Measurements from ENCODE around the gene BPIFB1. TPM values are rescaled to one million over a fixed set of nuclear protein-coding genes. Genes with fewer than 3 reads are reported as not detected.
A peak's percentile ranks its signal among the peaks of the same experiment; 100 is the strongest.

The BPIFB1 gene
- total and polyA plus RNA-seq, 10 of the 15 experiments (the other 5 are each of a cell fraction or from before 2014, with no cell fraction given), result 0.13 TPM; not detected in 9

GRCh38 chr20:33339515-33340058, 56.6 kb downstream of the BPIFB1 start (continued):
- TF ChIP-seq ZBTB11 (CRISPR knock-in tag; IDR thresholded peaks at IDR 0.05), result no peak

- ChIA-PET RAD21 (ENCODE audit: unreplicated experiment) (no interaction called here), SMC1A (ENCODE audit: uncharacterized antibody, unreplicated experiment) (no interaction called here), POLR2A (no interaction called here), CTCF (no interaction called here)
- Histone ChIP-seq H3K27me3 (replicated peaks in 1 of 2; ENCODE audit: control insufficient read depth in 2 of 2, insufficient read depth in 2 of 2, low read length in 1 of 2) (no peaks in the 10 kb centered on the region), H3K4me3 (no peak overlapping the region), H3K9me3 (replicated peaks; ENCODE audit: control insufficient read depth, insufficient read depth, low read length) (no peaks in the 10 kb centered on the region), H4K20me1 (ENCODE audit: control insufficient read depth, insufficient read depth) (no peaks in the 10 kb centered on the region), H3K79me2 (ENCODE audit: control insufficient read depth, insufficient read depth, low read length) (no peaks in the 10 kb centered on the region), H2AFZ (ENCODE audit: control insufficient read depth, low read depth, low read length) (no peak overlapping the region), H3K9ac (ENCODE audit: control insufficient read depth, insufficient read depth, low read length) (no peak overlapping the region), H3K36me3 (ENCODE audit: control insufficient read depth in 2 of 2, insufficient read depth in 2 of 2, low read length in 1 of 2) (no peaks in the 10 kb centered on the region), H3K4me1 (ENCODE audit: control insufficient read depth, insufficient read depth, low read length) (peaks cover 1% of the 10 kb centered on the region; the same call in 1 of the 2 replicates), H3K27ac (ENCODE audit: control insufficient read depth, insufficient read depth) (no peak overlapping the region), H3K4me2 (ENCODE audit: control insufficient read depth, insufficient read depth) (no peak overlapping the region)
- BruUV-seq (replicated peaks), result no TSS peak
- FAIRE-seq (peak; percentile 56), ATAC-seq (no peak), DNase-seq (ENCODE audit: low read depth, low spot score) (no peak)
- in situ Hi-C loops (cut with MboI) (no loop called here), intact Hi-C loops (cut with micrococcal nuclease; ENCODE audit: unreplicated experiment) (no loop called here)
- WGBS (ENCODE audit: insufficient coverage, insufficient replicate concordance, low lambda C conversion rate, missing lambda C conversion rate), result 86% methylated on average over 4 of the region's 4 CpGs
- TF ChIP-seq ZBED1 (IDR thresholded peaks at IDR 0.05; ENCODE audit: borderline replicate concordance), result no peak
- TF ChIP-seq NBN (IDR thresholded peaks at IDR 0.05), result no peak
- no peak for TF ChIP-seq FOS (IDR thresholded peaks at IDR 0.05; ENCODE audit: borderline replicate concordance, extremely low read depth, insufficient read length)
- no peak for TF ChIP-seq NFXL1 (IDR thresholded peaks at IDR 0.05; ENCODE audit: borderline replicate concordance)
- TF ChIP-seq USF1 (IDR thresholded peaks at IDR 0.05; ENCODE audit: borderline replicate concordance, extremely low read length, insufficient read depth, low read depth, low read length), result no peak
- no peak for TF ChIP-seq RELA (IDR thresholded peaks at IDR 0.05; ENCODE audit: borderline replicate concordance, partially characterized antibody)
- TF ChIP-seq PAX5 (IDR thresholded peaks at IDR 0.05; ENCODE audit: borderline replicate concordance, low read depth, low read length), result no peak
- TF ChIP-seq IRF5 (IDR thresholded peaks at IDR 0.05; ENCODE audit: borderline replicate concordance), result no peak
- no peak for TF ChIP-seq IRF3 (IDR thresholded peaks at IDR 0.05)
- no peak for TF ChIP-seq HSF1 (IDR thresholded peaks at IDR 0.05; ENCODE audit: low read depth, low read length)
- TF ChIP-seq ATF7 (IDR thresholded peaks at IDR 0.05; ENCODE audit: low read depth), result no peak
- TF ChIP-seq IKZF2 (IDR thresholded peaks at IDR 0.05), result no peak
- no peak for TF ChIP-seq PML (IDR thresholded peaks at IDR 0.05; ENCODE audit: low read length)
- TF ChIP-seq TAF1 (IDR thresholded peaks at IDR 0.05; ENCODE audit: borderline replicate concordance, low read depth, low read length), result no peak
- no peak for TF ChIP-seq TCF12 (IDR thresholded peaks at IDR 0.05; ENCODE audit: low read depth, low read length)
Measured at GRCh38 chr20:33343521-33343920, 60.5 kb downstream of the BPIFB1 start.
